Measurements from ENCODE around the gene FAM174C.
"Not testable (repeated sequence)": the region's sequence is repeated elsewhere in the genome, so short reads cannot be mapped to it uniquely, and the experiment has no call there.

FAM174C gene

DNA sequence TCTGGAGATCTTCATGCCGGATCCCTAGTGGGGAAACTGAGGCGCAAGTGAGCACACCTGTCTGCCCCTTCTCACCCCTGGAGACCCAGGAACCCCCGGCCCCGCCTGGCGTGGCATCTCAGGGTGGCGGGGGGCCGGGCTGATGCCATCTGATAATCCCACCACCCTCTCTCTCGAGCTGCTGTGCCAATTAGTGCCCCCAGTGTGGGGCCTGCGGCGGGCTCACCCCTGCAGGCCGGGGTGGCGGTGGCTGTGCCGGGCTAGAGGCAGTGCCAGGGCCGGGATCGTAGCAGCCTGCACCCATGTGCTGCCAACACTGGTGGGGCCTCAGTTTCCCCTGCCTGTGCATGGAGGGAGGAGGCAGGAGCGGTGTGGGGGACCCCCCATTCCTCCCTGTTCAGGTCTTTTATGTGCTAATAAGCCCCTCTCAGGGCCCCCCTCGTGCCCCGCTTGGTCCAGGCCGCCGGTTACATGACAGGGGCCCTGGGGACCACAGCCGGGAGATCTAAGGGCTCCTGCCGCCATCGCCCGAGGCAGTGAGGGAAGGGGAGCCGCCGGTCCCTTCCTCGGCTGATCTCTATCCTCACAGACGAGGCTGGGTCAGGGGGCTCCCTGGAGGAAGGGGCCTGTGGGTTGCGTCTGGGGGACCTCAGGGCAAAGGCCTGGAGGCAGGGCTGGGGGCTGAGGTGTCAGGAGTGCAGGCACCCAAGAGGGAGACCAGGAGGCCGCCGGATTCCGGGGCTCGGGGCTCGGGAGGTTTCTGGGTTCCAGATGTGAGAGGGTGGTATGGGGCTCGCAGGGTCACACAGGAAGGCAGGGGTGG, 18.7 kb downstream of the FAM174C start:
- DNase-seq (ENCODE audit: extremely low spot score, insufficient read length, low read depth) (no peak), FAIRE-seq (no peak)

DNA sequence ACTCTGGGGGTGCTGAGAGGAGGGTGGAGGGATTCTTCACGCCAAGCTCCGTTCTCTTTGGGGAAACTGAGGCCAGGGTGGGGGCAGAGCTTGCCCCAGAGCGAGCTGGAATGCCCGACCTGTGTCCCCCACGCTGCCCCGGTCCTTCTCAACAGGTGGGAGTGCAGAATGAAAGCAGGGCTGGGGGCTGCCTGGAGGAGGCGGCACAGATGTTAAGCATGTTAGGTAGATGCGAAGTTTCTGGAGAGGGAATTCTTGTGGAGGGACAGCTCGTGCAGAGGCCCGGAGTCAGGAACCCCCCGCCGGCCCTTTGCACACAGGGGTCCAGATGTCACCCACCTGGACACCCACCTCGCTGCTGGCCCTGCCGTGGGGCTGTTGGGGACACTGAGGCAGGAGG, 19.4 kb downstream of the FAM174C start:
- FAIRE-seq (no peak), DNase-seq (ENCODE audit: extremely low spot score, insufficient read length, low read depth) (no peak)

DNA sequence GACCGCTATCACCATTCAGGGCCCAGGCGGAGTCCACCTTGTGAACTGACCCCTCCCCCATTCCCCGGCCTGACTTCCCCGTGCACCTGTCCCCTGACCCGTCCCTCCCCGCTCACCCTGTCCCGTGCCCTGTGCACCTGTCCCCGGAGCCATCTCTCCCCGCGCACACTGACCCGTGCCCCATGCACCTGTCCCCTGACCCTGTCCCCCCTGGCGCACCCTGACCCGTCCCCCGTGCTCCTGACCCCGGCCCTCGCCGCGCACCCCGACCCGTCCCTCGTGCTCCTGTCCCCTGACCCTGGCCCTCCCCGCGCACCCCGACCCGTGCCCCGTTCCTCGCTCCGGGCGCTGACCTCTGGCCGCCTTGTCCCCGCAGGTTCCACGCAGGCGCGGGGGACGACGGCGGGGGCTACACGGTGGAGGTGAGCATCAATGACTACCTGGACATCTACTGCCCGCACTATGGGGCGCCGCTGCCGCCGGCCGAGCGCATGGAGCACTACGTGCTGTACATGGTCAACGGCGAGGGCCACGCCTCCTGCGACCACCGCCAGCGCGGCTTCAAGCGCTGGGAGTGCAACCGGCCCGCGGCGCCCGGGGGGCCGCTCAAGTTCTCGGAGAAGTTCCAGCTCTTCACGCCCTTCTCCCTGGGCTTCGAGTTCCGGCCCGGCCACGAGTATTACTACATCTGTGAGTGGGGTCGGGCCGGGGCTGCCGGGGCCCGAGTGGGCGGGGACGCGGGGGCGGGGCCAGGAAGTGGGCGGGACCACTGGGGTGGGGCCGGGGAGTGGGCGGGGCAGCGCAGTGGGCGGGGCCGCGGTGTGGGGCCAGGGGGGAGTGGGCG, 20.1 kb downstream of the FAM174C start:
- no peak for FAIRE-seq
- peak; percentile 50 for DNase-seq (ENCODE audit: extremely low spot score, insufficient read length, low read depth)

DNA sequence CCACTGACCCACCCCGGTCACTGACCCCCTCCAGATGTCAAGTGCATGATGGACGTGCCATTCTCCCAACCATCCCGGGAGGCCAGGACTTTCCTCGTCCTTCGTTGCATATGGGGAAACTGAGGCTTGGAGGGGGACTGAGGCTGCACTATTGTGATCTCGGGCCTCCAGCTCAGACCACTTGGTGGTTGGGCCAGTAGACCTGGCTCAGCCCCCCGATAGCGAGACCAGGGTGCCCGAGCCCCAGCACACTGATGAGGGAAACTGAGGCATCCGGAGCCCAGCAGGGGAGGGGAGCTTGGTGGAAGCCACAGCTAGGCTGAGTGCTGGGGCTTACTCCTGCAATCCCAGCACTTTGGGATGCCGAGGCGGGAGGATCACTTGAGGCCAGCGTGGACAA, 20.7 kb downstream of the FAM174C start:
- DNase-seq (ENCODE audit: extremely low spot score, insufficient read length, low read depth) (no peak), FAIRE-seq (no peak)

DNA sequence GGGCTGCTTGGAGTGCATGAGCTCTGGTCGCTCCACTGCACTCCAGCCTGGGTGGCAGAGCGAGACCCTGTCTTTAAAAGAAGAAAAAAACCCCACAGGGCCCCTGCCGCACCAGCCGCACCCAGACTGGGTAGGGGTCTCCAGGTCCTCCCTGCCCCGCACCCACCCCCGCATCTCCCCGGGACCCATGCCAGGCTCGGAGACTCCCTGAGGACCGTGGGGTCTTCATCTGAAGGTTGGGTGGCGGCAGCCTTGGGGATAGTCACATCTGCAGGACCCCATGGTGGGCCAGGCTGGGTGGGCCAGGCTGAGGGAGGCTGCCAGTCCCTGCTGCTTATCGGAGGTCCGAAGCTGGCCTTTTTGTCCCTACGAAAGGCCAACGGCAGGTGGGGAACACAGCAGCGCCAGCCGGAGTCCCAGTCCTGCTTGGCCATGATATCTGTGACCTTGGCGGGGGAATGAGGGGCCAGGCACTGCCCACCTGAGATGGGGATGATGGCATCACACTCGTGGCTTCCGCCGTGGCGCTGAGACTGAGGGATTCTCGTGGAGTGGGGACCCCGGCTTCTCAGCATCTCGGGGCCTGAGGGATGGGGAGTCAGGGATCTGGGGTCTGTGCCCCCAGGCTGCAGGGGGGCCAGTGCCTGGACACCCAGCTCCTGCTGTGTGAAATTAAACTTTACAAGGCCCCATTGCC, 21.4 kb downstream of the FAM174C start:
- DNase-seq (ENCODE audit: extremely low spot score, insufficient read length, low read depth): no peak
- no peak for FAIRE-seq

DNA sequence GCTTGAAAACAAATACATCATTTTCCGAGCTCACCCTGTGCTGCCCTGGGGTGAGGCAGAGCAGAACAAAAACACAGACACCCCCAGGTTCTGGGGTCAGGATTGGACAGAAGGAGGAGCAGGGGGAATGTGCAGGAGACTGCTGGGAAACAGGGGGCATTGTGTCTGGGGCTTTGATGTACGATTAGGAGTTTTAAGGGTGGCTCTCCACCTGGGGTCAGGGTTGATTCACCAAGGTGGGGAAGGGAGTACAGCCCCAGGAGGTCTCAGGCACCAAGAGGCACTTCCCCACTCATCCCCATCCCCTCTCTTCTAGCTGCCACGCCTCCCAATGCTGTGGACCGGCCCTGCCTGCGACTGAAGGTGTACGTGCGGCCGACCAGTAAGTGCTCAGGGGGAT, 22.9 kb downstream of the FAM174C start:
- DNase-seq (ENCODE audit: extremely low spot score, insufficient read length, low read depth) (no peak), FAIRE-seq (no peak)

DNA sequence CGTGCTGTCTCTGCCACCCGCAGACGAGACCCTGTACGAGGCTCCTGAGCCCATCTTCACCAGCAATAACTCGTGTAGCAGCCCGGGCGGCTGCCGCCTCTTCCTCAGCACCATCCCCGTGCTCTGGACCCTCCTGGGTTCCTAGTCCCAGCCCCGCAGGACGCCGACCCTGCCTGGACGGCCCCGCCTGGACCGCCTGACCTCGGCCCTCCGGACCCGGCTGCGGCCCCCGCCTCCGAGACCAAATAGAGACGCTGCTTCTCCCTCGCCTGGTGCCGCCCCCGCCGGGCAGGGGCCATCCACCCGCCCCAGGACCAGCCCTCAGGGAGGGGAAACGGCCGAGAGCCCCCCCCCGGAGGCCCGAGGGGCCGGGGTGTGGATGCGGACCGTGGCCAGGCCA, 24.5 kb downstream of the FAM174C start:
- FAIRE-seq: no peak
- DNase-seq (ENCODE audit: extremely low spot score, insufficient read length, low read depth): no peak

DNA sequence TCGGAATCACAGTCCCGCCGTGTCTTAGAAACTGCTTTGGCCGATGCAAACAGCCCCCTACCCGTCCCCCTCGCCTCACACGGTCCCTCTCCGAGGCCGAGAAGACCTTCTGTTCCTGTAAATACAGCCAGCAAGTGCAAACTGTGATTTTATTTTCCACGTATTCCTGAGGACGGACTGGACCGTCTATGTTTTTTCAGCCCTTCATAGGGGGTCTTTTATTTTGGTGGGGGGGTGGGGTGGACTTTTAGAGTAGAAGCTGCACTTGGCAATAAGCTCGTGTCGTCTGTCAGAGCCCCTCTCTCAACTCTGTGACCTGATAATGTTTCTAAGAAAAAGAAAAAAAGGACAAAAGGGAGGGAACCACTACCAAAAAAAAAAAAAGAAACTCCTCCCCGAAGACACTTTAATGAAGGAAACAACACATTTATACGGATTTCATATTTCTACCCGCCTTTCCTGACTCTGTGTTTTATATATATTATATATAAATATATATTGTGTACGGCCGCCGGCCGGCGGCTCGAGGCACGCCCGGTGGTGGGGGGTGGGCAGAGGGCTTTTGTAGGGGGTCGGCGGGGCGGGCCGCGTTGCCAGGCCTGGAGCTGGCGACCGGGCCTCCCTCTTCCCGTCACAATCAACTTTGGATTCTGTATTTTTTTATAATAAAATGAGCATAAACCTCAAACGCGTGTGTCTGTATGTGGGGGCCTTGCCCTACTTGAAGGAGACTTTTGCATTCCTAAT, 25.6 kb downstream of the FAM174C start:
- no peak for FAIRE-seq
- no peak for DNase-seq (ENCODE audit: extremely low spot score, insufficient read length, low read depth)

DNA sequence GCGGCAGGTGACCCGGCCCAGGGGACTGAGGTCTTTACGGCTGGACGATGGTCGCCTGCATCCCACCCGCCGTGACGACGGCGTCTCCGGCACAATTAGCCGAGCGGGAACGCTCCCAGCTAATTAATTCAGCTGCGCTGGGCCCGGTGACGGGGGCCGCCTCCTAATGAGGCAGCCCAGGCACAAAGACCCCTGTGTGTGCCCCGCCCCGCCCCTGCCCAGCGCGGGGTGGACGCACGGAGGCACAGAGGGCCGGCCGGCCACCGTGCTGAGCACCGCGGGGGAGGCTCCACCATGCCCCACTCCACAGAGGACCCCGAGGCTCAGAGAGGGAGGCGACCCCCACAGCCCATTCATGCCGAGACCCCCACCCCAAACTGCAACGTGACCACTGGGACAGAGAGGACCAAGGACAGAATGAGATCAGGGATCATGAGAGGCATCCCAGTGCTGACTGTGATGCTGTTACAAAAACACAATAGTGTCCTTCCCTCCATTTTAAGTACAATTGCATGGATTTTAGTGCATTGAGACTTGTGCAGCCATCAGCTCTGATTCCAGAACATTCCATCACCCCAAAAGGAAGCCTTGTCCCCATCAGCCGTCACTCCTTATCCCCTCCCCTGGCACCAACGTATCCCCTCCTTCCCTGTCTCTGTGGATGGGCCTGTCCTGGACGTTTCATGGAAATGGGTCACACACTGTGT, 27.4 kb downstream of the FAM174C start:
- no peak for FAIRE-seq
- no peak for DNase-seq (ENCODE audit: extremely low spot score, insufficient read length, low read depth)

DNA sequence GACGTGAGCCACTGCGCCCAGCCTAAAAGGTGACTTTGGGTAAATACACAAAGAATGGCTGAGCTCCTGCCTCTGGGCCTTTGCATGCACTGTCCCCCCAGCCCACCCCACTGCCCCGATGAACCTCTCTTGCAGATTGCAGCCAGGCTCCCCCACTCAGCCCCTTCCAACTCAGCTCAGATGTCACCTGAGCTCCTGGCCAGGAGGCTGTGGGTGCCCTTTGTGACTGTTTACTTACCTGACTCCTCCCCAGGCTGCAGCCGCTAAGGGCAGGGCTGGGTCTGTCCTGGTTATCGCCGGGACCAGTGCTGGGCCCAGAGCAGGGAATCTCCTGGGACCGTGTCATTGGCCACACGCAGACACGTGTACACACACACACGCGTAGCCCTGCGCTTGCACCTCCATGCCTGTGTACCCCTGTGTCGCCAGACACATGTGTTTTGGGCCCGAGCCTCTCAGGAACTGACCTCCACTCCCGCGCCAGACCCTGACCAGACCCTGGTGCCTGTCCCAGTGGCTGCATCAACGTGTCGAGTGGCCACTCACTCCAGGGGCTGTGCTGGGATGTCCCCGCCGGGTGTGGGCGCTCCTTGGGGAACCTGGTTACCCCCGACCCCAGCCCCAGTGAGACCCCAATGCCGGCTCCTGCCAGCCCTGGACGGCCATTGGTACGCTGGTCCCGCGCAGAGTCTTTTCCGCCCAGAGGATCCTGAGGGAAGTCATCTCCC, 29.0 kb downstream of the FAM174C start:
- DNase-seq (ENCODE audit: extremely low spot score, insufficient read length, low read depth): no peak
- FAIRE-seq: no peak

DNA sequence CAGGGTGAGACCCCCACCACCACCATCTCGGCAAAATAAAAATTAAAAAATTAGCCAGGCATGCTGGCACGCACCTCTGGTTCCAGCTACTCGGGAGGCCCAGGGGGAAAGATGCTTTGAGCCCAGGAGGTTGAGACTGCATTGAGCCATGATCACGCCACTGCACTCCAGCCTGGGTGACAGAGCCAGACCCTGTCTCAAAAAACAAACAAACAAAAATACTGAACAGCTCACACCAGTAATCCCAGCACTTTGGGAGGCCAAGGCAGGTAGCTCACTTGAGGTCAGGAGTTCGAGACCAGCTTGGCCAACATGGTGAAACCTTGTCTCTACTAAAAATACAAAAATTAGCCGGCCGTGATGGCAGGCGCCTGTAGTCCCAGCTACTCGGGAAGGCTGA, 30.0 kb downstream of the FAM174C start:
- not testable (repeated sequence) for FAIRE-seq

DNA sequence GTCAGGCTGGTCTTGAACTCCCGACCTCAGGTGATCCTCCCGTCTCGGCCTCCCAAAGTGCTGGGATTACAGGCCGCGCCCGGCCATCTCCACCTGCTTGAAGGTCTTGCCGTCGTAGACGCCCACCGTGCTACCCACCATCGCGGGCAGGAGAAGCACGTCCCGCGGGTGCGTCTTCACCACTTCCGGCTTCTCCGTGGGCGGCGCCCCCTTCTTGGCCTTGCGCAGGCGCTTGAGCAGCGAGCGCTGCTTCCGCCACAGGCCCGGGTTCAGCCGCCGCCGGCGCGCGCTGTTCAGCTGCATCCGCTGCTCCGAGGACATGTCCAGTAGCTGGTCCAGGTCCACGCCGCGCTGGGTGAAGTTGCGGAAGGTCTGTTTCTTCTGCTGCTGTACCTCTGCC, 32.0 kb downstream of the FAM174C start:
- FAIRE-seq (no peak), DNase-seq (ENCODE audit: extremely low spot score, insufficient read length, low read depth) (no peak)

More for the DNA sequence above, 30.0 kb downstream of the FAM174C start:
- not testable (repeated sequence) for DNase-seq (ENCODE audit: extremely low spot score, insufficient read length, low read depth)

DNA sequence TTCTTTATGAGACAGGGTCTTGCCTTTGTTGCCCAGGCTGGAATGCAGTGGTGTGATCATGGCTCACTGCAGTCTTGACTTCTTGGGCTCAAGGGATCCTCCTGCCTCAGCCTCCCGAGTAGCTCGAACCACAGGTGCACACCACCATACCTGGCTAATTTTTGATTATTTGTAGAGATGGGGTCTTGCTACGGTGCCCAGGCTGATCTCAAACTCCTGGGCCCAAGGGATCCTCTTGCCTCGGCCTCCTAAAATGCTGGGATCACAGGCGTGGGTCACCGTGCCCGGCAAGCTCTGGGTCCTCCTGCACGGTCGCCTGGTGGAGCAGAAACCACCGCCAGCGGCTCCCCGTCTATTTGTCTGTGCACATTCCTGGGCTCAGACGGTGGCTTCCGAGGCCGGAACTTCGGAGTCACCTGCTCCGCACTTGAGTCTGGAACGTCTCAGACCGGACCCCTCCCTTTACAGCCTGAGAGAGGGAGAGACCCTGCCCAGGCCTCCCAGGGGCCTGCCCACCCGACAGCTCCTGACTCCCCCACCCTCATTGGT, 32.5 kb downstream of the FAM174C start:
- DNase-seq (ENCODE audit: extremely low spot score, insufficient read length, low read depth): no peak
- no peak for FAIRE-seq

DNA sequence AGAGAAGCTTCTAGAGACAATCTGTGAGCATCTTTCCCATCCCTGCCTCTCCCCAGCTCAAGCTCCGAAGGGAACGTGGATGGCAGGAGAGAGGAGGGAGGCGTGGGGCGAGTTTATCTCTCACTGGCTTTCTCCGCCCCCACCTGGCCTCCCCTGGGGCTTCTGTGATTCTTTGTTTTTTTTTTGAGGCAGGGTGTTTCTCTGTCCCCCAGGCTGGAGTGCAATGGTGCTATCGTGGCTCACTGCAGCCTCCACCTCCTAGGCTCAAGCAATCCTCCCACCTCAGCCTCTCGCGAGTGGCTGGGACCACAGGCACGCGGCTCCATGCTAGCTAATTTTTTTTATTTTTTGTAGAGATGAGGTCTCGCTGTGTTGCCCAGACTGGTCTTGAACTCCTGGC, 33.4 kb downstream of the FAM174C start:
- no peak for DNase-seq (ENCODE audit: extremely low spot score, insufficient read length, low read depth)
- FAIRE-seq: no peak

DNA sequence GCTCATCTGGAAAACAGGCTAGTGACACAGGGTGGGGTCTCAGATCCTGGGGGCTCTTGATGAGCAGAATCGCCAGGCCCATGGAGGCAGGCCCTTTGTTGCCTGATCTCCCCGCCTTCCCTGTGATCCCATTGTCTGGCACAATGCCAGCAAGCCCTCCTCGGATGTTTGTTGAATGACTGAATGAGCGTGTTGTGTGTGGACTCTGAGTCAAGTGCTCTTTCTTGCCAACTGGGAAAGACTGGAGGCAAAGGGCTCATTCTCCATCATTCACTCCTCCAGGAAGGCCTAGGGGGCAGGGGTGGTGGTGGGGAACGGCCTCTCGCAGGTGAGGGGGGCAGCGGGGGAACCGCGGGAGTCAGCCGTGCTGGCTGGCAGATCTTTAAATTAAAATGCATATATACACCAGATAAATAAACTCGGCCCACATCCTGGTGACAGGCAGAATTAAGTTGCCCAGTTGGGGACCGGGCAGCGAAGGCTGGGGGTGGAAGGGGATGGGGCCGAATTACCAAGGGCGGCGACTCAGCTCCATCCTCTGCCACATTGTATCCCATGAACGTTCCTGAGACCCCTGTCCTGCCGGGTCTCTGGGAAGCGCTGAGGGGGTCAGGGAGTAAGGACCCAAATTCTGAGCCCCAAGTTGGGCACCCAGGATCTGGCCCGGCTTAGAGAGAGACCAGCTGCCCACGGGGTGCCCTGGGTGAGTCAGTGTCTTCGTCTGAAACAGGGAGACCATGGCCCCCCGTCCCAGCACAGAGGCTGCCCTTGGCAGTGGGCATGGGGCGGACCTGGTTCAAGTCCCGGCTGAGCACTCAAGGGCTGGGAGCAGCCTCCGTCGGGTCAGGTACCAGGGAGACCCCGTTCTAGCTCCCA, 34.9 kb downstream of the FAM174C start:
- DNase-seq (ENCODE audit: extremely low spot score, insufficient read length, low read depth) (no peak), FAIRE-seq (no peak)

DNA sequence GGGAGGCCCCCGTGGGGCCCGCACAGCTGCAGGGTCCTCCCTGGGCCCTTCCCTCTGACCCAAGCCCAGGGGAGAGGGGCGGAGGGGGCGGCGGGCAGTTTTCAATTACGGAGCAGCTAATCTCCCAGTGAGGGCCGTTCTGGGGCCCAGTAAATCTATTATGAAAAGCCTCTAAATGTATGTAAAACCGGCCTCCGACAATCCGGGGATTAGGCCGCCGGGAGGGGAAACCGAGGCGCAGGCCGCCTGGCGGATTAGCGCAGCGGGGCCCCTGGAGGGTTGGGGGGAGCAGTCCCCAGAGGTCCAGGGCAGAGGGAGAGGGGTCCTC, 35.5 kb downstream of the FAM174C start:
- FAIRE-seq: no peak
- DNase-seq (ENCODE audit: extremely low spot score, insufficient read length, low read depth): no peak

DNA sequence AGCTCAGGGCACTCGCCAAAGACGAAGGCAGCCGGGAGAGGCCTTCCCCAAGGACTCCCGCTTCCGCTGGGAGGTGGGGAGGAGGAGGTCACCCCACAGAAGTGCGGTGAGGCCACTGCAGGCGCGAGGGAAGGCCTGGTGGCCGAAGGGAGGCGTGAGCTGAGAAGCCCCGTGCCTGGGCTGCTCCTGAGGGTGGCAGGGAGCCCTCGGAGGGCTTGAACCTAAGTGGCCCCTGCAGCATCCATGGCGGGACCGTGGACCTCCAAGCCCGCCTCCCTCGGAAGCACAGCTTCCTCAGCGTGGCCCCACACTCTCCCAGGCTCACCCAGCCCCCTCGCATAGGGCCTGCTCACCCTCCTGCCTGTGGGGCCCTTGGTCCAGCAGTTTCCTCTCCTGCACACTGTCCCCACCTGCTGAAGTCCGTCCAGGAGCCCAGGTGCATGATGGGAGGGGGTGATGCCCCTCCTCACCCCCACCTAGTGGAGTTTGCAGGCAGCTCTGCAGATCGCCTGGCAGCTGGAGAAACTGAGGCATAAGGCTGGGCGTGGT, 36.3 kb downstream of the FAM174C start:
- DNase-seq (ENCODE audit: extremely low spot score, insufficient read length, low read depth) (no peak), FAIRE-seq (no peak)

Data from GM18507 (cell line).